GM21529 (cell line): ENCODE results near the gene TNKS1BP1.
A peak's percentile ranks its signal among the peaks of the same experiment; 100 is the strongest.

Source experiments
- ATAC-seq: cut with Tn5 transposase; IDR thresholded peaks from one replicate; pipeline ENCODE4 v1.9.1; 2021; ENCODE audit not compliant: unreplicated experiment

Gene TNKS1BP1

GRCh38 chr11:57313071-57313787 is 11.5 kb downstream of the TNKS1BP1 start:
- ATAC-seq: no peak

- ATAC-seq: no peak
Measured at GRCh38 chr11:57312511-57313021, 12.2 kb downstream of the TNKS1BP1 start.

- peak; percentile 99 for ATAC-seq
Measured at GRCh38 chr11:57311109-57311936, 13.4 kb downstream of the TNKS1BP1 start.

GRCh38 chr11:57310630-57311086 is 14.1 kb downstream of the TNKS1BP1 start:
- no peak for ATAC-seq

- no peak for ATAC-seq
Measured at GRCh38 chr11:57310091-57310490, 14.7 kb downstream of the TNKS1BP1 start.

GRCh38 chr11:57309106-57310059 is 15.4 kb downstream of the TNKS1BP1 start:
- no peak for ATAC-seq

- ATAC-seq: no peak
Measured at GRCh38 chr11:57308426-57309060, 16.2 kb downstream of the TNKS1BP1 start.

- no peak for ATAC-seq
Measured at GRCh38 chr11:57307666-57308270, 17.0 kb downstream of the TNKS1BP1 start.

GRCh38 chr11:57306940-57307565 is 17.7 kb downstream of the TNKS1BP1 start:
- ATAC-seq: no peak

- ATAC-seq: no peak
Measured at GRCh38 chr11:57306161-57306876, 18.4 kb downstream of the TNKS1BP1 start.

- ATAC-seq: no peak
Measured at GRCh38 chr11:57305523-57305922, 19.2 kb downstream of the TNKS1BP1 start.

GRCh38 chr11:57303990-57304579 is 20.7 kb downstream of the TNKS1BP1 start:
- no peak for ATAC-seq

GRCh38 chr11:57303280-57303989 is 21.3 kb downstream of the TNKS1BP1 start:
- ATAC-seq: no peak

GRCh38 chr11:57302489-57302888 is 22.3 kb downstream of the TNKS1BP1 start:
- ATAC-seq: no peak

GRCh38 chr11:57301711-57302423 is 22.9 kb downstream of the TNKS1BP1 start:
- ATAC-seq: no peak

GRCh38 chr11:57300785-57301184 is 24.0 kb downstream of the TNKS1BP1 start:
- ATAC-seq: no peak

- no peak for ATAC-seq
Measured at GRCh38 chr11:57299150-57299737, 25.5 kb downstream of the TNKS1BP1 start.
